GM18526 (cell line): ENCODE data around the gene TCEA2.

Experiments used
- POLR2A ChIP-seq: IDR thresholded peaks from 3 replicates; pipeline ENCODE4 v1.6.1; 2011; ENCODE audit not compliant: insufficient read length; ENCODE audit errors: extremely low read depth

Gene TCEA2

GRCh38 chr20:64083804-64084684, 21.0 kb downstream of the TCEA2 start, which contains the start of gene LKAAEAR1:
Gene LKAAEAR1, minus strand, starts transcription at chr20:64084398. Its CDS starts 179 bp downstream, at chr20:64084219.
- TF ChIP-seq POLR2A = no peak

GRCh38 chr20:64084685-64085152, 21.7 kb downstream of the TCEA2 start:
- no peak for TF ChIP-seq POLR2A

- no peak for TF ChIP-seq POLR2A
Measured at GRCh38 chr20:64086801-64087200, 23.8 kb downstream of the TCEA2 start.

- TF ChIP-seq POLR2A = no peak
Measured at GRCh38 chr20:64090165-64090564, 27.2 kb downstream of the TCEA2 start.

DNA sequence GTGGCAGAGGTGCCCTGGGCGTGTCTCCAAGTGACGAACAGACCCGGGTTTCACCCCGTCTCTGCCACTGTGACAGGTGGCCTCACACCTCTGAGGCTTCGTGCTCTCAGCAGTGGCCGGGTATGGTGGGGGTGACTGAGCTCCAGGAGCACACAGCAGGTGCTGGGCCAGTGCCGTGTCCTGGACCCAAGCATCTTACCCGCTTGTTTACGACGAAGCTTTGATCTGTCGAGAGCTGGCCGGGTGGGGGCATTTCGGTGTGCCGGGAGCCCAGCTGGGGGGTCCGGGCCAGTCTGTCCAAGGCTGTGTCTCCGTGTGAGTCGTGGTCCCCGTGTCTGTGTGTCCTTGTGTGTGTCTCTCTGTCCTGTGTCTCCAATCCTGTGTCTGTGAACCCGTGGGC, 28.3 kb downstream of the TCEA2 start:
- no peak for TF ChIP-seq POLR2A

GRCh38 chr20:64091770-64092169, 28.8 kb downstream of the TCEA2 start:
- no peak for TF ChIP-seq POLR2A

DNA sequence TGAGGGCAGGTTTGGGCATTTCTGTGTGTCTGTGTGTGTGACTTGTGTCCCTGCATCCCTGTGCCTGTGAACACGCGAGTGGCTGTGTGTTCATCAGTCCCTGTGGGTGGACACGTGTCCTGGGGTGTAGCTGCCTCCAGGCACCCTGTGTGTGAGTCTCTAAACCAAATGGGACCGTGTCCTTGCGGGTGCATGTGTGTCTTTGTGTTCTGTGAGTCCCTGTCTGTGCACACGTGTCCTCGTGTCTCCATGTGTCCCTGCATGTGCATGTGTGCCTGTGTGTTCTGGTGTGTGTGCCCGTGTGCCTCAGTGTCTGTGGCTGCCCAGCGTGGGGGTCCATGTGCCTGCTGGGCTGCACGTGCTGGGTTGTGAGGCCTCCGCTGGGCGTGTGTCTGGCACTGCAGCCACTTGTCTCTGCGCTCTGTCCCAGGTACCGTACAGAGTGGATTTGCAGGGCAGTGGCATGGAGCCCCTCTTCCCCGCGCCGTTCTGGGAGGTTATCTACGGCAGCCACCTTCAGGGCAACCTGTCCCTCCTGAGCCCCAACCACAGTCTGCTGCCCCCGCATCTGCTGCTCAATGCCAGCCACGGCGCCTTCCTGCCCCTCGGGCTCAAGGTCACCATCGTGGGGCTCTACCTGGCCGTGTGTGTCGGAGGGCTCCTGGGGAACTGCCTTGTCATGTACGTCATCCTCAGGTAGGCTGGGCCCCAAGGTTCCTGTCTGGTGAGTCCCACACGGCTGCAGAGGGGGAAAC, 29.4 kb downstream of the TCEA2 start:
- TF ChIP-seq POLR2A = no peak

DNA sequence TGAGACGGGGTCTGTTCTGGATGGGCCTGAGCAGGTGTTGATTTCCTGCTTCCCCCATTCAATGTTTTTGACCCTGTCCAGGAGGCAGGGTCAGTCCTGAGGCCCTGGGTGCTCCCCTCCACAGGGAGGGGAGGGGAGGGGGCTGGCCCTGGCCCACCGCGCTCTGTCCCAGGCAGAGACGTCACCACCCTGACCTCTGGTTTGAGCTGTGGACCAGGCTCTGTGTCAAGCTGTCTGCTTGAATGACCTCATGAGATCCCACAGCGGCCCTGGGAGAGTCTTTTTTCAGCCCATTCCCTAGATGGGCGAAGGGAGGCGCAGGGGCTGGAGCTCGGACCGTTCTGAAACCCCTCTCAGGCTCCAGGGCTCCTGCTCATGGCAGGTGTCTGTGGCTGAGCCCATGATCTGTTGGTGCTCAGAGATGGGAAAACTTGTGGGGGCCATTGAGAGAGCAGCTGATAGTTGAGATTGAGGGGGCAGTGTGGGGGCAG, 30.1 kb downstream of the TCEA2 start:
- TF ChIP-seq POLR2A = no peak

DNA sequence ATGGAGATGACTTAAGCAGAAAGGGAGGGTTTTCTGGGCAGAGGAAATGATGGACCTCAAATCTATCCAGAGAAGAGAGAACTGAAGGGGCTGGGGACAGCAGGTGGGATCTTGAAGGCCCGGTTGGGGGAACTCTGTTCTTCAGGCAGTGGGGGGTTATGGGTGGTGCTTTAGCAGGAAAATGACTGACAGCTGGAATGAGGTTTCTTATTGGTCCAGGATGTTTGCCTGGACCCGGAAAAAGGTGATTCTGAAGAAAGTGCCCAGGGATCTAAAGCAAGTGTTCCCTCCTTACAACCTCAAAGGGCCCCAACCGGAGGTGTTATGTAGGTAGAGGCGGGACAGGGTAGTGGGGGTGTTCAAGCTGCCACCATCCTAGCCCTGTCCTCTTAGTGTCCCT, 32.5 kb downstream of the TCEA2 start:
- TF ChIP-seq POLR2A = no peak

GRCh38 chr20:64095927-64096326, 32.9 kb downstream of the TCEA2 start:
- no peak for TF ChIP-seq POLR2A

- no peak for TF ChIP-seq POLR2A
Measured at GRCh38 chr20:64096535-64096934, 33.5 kb downstream of the TCEA2 start.

DNA sequence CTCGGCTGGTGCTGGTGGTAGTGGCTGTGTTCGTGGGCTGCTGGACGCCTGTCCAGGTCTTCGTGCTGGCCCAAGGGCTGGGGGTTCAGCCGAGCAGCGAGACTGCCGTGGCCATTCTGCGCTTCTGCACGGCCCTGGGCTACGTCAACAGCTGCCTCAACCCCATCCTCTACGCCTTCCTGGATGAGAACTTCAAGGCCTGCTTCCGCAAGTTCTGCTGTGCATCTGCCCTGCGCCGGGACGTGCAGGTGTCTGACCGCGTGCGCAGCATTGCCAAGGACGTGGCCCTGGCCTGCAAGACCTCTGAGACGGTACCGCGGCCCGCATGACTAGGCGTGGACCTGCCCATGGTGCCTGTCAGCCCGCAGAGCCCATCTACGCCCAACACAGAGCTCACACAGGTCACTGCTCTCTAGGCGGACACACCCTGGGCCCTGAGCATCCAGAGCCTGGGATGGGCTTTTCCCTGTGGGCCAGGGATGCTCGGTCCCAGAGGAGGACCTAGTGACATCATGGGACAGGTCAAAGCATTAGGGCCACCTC, 35.5 kb downstream of the TCEA2 start:
- no peak for TF ChIP-seq POLR2A

GRCh38 chr20:64099086-64099786, 36.2 kb downstream of the TCEA2 start:
- no peak for TF ChIP-seq POLR2A

- TF ChIP-seq POLR2A = no peak
Measured at GRCh38 chr20:64099880-64100565, 37.0 kb downstream of the TCEA2 start.

DNA sequence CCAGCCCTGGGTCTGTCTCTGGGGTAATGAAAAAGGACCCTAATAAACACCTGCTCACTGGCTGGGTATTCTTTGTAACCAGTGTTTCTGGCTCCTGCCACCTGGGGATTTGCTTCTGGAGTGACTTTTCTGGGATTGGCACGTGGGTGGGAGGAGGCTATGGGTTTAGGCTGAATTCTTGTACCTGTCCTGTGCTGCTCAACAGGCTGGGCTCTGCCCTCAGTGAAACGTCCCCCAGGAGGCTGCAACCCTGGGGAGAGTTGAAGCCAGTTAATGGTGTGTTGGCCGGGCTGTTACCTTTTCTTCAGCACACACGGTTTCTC, 37.5 kb downstream of the TCEA2 start:
- TF ChIP-seq POLR2A = no peak
